Fibroblast of upper back skin (primary cell): ENCODE measurements around the gene DMRTA2.

Experiments used
- DNase-seq: peaks from one replicate; pipeline ENCODE4 v3.0.0-alpha.2; 2013

Gene DMRTA2

DNA sequence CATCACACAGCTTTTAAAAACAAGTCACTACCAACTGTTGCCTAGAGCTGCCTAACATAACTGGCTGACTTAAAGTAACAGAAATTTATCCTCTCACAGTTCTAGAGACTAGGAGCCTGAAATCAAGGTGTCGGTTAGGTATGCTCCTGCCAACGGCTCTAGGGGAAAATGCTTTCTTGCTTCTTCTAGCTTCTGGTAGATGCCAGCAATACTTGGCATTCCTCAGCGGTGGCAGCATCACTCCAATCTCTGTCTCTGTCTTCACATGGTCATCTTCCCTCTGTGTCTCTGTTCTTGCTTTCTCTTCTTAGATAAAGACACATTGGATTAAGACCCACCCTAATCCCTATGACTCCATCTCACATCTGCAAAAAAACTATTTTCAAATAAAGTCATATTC lies 51.5 kb downstream of the DMRTA2 start:
- DNase-seq: no peak

DNA sequence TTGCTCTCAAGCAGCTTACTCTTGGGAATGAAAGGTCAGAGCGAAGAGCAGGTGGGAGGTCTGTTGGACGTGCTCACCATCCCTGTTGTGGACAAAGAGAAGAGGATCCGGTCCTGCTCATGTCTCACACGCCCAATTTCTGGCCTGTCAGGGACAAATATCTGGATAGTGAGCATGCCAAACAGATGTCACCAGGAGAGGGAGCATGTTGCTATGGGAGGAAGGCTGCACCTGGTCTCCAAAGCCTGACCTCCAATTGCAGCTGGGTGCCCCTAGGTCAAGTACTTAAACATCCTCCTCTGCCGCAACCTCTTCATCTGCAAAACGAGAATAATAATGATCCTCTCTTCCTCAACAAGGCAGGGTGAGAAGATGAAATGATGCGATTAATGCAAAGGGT lies 53.4 kb downstream of the DMRTA2 start:
- DNase-seq: no peak

- no peak for DNase-seq
Measured at GRCh38 chr1:50369008-50369634, 54.1 kb downstream of the DMRTA2 start.

DNA sequence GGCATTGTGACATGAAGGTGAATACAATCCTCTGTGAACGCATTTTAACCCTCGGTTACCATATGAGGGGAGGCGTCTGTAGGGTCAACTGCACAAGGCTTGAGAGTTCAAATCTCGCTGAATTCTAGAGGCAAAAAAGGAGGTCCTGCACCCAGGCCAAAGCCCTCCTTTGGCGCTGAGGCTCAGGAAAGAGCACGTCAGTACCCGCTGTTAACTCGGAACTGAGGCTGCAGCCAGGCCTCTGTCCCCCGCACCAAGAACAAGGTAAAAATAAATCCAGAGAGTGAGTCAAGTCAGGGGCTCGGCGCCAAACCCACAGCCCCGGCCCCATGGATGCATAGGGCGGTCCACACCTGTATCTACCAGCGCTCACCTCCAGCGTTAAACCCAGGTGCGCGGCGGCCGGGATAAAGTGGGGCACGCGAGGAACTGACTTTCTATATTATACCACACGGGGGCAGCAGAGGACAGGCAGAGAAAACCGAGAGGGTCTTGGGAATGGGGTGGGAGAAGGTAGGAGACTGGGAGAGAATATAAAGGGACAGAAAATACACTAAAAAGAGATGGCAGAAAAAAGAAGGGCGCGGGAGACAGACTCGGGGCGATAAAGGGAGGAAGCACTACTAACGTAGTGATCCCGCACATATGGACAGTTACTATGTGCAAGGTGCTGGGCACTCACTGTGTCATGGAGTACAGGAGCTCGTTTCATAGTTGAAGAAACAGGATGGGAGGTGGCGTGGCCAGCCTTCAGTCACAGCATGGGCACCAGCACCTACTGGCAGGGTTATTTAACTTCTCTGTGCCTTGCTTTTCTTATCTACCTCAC lies 54.9 kb downstream of the DMRTA2 start:
- DNase-seq: peak; percentile 16
